K562 (cell line): Measurements from ENCODE around the gene CCDC102B. TPM values are rescaled to one million over a fixed set of nuclear protein-coding genes. Genes with fewer than 3 reads are reported as not detected.

Source experiments
- ATAC-seq: fragments of 200-7000 bp; cut with Tn5 transposase; 3 replicates; pipeline ENCODE4 v1.9.1; 2020; ENCODE audit warnings: moderate library complexity
- BruUV-seq: library from RNA; stranded (reverse); fragments of 400-500 nt; replicated peaks from 2 replicates; lab custom pipeline; 2021; lab: Mats Ljungman, UMichigan
- CTCF ChIA-PET: fragments of 300-600 bp; formaldehyde crosslinking; extraction: SDS; loops from one replicate; lab custom pipeline; 2021; ENCODE audit warnings: low intra/inter-chr PET ratio; lab: Yijun Ruan, JAX
- POLR2A ChIA-PET: fragments of 300-600, 350-650 bp; sonication (Branson Sonifier 250); formaldehyde crosslinking; extraction: SDS; loops from one replicate; lab custom pipeline; 2021; ENCODE audit warnings: antibody characterized with exemption, inconsistent platforms; lab: Yijun Ruan, JAX
- DNase-seq, 4 experiments: peaks; one replicate each; pipeline versions ENCODE4 v3.0.0 to v3.0.0-alpha.2; 2011 to 2018; ENCODE audit warnings: low spot score in 3 of 4, mixed read lengths in 3 of 4; ENCODE audit errors: extremely low read depth in 1 of 4
- FAIRE-seq: peaks from 2 replicates; lab custom pipeline; 2011; peaks lifted over from hg19 to GRCh38; lab: Jason Lieb, UNC
- H2AFZ ChIP-seq: 2 replicates; pipeline ENCODE4 v1.6.0; 2011; ENCODE audit warnings: low read depth, low read length, control low read depth, inconsistent platforms
- H3K27ac ChIP-seq: fragments of 200-600 bp; 3 replicates; pipeline ENCODE4 v1.8.0; 2011; ENCODE audit warnings: low read depth, mild to moderate bottlenecking, control low read depth, inconsistent platforms, low read length, moderate library complexity, mixed read lengths; ENCODE audit errors: extremely low read depth
- H3K27me3 ChIP-seq, 2 experiments: fragments of 300-600 bp in 1 of 2; 2 replicates in 1 of 2; 3 replicates in 1 of 2; pipeline versions ENCODE4 v1.6.0 to v1.8.0; 2011; ENCODE audit warnings: inconsistent platforms in 2 of 2, low read length in 2 of 2, mild to moderate bottlenecking in 1 of 2, mixed read lengths in 1 of 2, moderate library complexity in 1 of 2; ENCODE audit not compliant: control insufficient read depth in 2 of 2, insufficient read depth in 2 of 2
- H3K36me3 ChIP-seq: fragments of 300-600 bp; 3 replicates; pipeline ENCODE4 v1.8.0; 2011; ENCODE audit warnings: mild to moderate bottlenecking, low read length, inconsistent platforms; ENCODE audit not compliant: control insufficient read depth, insufficient read depth
- H3K4me1 ChIP-seq, 2 experiments: fragments of 200-600 bp in 1 of 2; replicated peaks in 1 of 2; 2 replicates in 1 of 2; 3 replicates in 1 of 2; pipeline versions ENCODE4 v1.5.1 to v1.8.0; 2011; ENCODE audit warnings: inconsistent platforms in 2 of 2, low read length in 2 of 2, mild to moderate bottlenecking in 1 of 2, mixed read lengths in 1 of 2, moderate library complexity in 1 of 2; ENCODE audit not compliant: control insufficient read depth in 2 of 2, insufficient read depth in 2 of 2
- H3K4me2 ChIP-seq: 2 replicates; pipeline ENCODE4 v1.6.1; 2011; ENCODE audit warnings: low read length, control low read depth, inconsistent platforms, mixed read lengths; ENCODE audit not compliant: insufficient read depth
- H3K4me3 ChIP-seq: fragments of 200-600 bp; sonication (generic), shearing (Covaris generic); 2 replicates; pipeline ENCODE4 v1.5.1; 2016; ENCODE audit warnings: control low read depth, inconsistent platforms
- H3K79me2 ChIP-seq: fragments of 200-600 bp; 3 replicates; pipeline ENCODE4 v1.8.0; 2011; ENCODE audit warnings: low read length, inconsistent platforms; ENCODE audit not compliant: control insufficient read depth, insufficient read depth
- H3K9ac ChIP-seq, 2 experiments: 2 replicates each; pipeline versions ENCODE4 v1.6.0 to v1.6.1; 2011; ENCODE audit warnings: low read depth in 2 of 2, low read length in 2 of 2, control low read depth in 1 of 2, inconsistent platforms in 1 of 2, mild to moderate bottlenecking in 1 of 2, mixed read lengths in 1 of 2; ENCODE audit not compliant: insufficient read depth in 1 of 2
- H3K9me1 ChIP-seq: one replicate; pipeline ENCODE4 v1.6.0; 2011; ENCODE audit warnings: inconsistent platforms, mild to moderate bottlenecking, low read length, moderate library complexity; ENCODE audit not compliant: control insufficient read depth, insufficient read depth
- H3K9me3 ChIP-seq: replicated peaks from 2 replicates; pipeline ENCODE4 v1.5.1; 2011; ENCODE audit warnings: low read depth, low read length, inconsistent platforms; ENCODE audit not compliant: control insufficient read depth, insufficient read depth
- H4K20me1 ChIP-seq: replicated peaks from 2 replicates; pipeline ENCODE4 v1.6.1; 2011; ENCODE audit warnings: low read length, inconsistent platforms, mixed read lengths; ENCODE audit not compliant: control insufficient read depth, insufficient read depth
- HMGN3 ChIP-seq: IDR thresholded peaks from 2 replicates; pipeline ENCODE4 v1.6.1; 2011; ENCODE audit warnings: borderline replicate concordance, low read depth, mild to moderate bottlenecking, mixed read lengths, low read length; ENCODE audit not compliant: insufficient read length; ENCODE audit errors: extremely low read depth
- NUFIP1 ChIP-seq: fragments of 450-650 bp; IDR thresholded peaks from 2 replicates; pipeline ENCODE4 v1.6.1; 2018; ENCODE audit not compliant: partially characterized antibody
- PYGO2 ChIP-seq: fragments of 450-650 bp; IDR thresholded peaks from 2 replicates; pipeline ENCODE4 v1.6.1; 2016; ENCODE audit warnings: mild to moderate bottlenecking, missing genetic modification characterization, moderate library complexity, missing compliant biosample characterization
- TAF1 ChIP-seq: IDR thresholded peaks from 2 replicates; pipeline ENCODE4 v1.6.1; 2011; ENCODE audit warnings: mild to moderate bottlenecking, low read length, moderate library complexity; ENCODE audit not compliant: insufficient read depth, control insufficient read depth, severe bottlenecking; ENCODE audit errors: extremely low read depth
- ZNF282 ChIP-seq: sonication (generic); formaldehyde crosslinking; IDR thresholded peaks from 2 replicates; pipeline ENCODE4 v1.8.1; 2023; ENCODE audit warnings: missing genetic modification reagents
- ZNF583 ChIP-seq: fragments of 250-450 bp; sonication (Bioruptor Pico); IDR thresholded peaks from 2 replicates; pipeline ENCODE4 v1.4.0; 2020
- WGBS: fragments of 100-300 bp; shearing (Covaris generic); methylation state at CpG from one replicate; pipeline ENCODE4 v1.1.6; 2016; ENCODE audit warnings: low coverage, mixed read lengths; ENCODE audit not compliant: insufficient coverage; ENCODE audit errors: missing lambda C conversion rate; 5-methylcytosine and 5-hydroxymethylcytosine counted together
- in situ Hi-C: fragments of 300-500 bp; cut with MboI; formaldehyde crosslinking; loops from 4 replicates; pipeline ENCODE4 v1.15.0; 2018; ENCODE audit warnings: inconsistent platforms, mixed read lengths
- intact Hi-C: fragments of 100-400 bp; cut with micrococcal nuclease; formaldehyde crosslinking; loops from 2 replicates; pipeline ENCODE4 v1.14.2; 2022
- polyA plus RNA-seq, 8 experiments: library from polyadenylated mRNA; depleted of rRNA in 4 of 8; stranded (reverse) in 5 of 8; unstranded in 3 of 8; fragments of >200 nt; fragmentation: Nextera tagmentation in 2 of 8; fragmentation: Illumina TruSeq in 1 of 8; extraction: Ambion mirVana in 2 of 8; extraction: Trizol in 1 of 8; gene quantifications; 2 replicates each; pipeline versions ENCODE4 v1.2.1 to v1.2.3, GENCODE V29; 2011 to 2014; ENCODE audit warnings: inconsistent platforms in 1 of 8, missing spikeins in 1 of 8
- total RNA-seq, 7 experiments: library from RNA; depleted of rRNA in 6 of 7; stranded (reverse); fragments of >200 nt in 6 of 7; fragmentation: Illumina TruSeq in 2 of 7; extraction: Trizol in 2 of 7; gene quantifications; 2 replicates each; pipeline versions ENCODE4 v1.2.1 to v1.2.3, GENCODE V29; 2011 to 2021; ENCODE audit warnings: low replicate concordance in 1 of 7

Gene CCDC102B
- total and polyA plus RNA-seq, 9 of the 15 experiments (the other 6 are each of a cell fraction or from before 2014, with no cell fraction given) = 0.18 to 1.5 (median 0.73) TPM

- Histone ChIP-seq H2AFZ (no peak overlapping the region), H3K79me2 (no peaks in the 10 kb centered on the region), H3K4me2 (no peak overlapping the region), H3K4me1 (no peaks in the 10 kb centered on the region), H3K9me3 (no peaks in the 10 kb centered on the region), H4K20me1 (no peaks in the 10 kb centered on the region), H3K27ac (no peak overlapping the region), H3K36me3 (no peaks in the 10 kb centered on the region), H3K9ac (no peak overlapping the region), H3K9me1 (no peaks in the 10 kb centered on the region), H3K27me3 (no peaks in the 10 kb centered on the region), H3K4me3 (no peak overlapping the region)
- WGBS = 0% methylated on average over 5 of the region's 5 CpGs
- no TSS peak for BruUV-seq
- TF ChIP-seq ZNF583 (CRISPR knock-in tag) (no peak), ZNF282 (CRISPR knock-in tag) (no peak), HMGN3 (no peak), TAF1 (no peak), NUFIP1 (no peak), PYGO2 (tag) (no peak)
- POLR2A ChIA-PET = no interaction called here
- in situ Hi-C loops = no loop called here
- DNase-seq (no peak), ATAC-seq (no peak), FAIRE-seq (no peak)
- CTCF ChIA-PET = no interaction called here
- intact Hi-C loops = no loop called here
These were observed 35.9 kb downstream of the CCDC102B start for GRCh38 chr18:68833756-68834155.
